Measurements from ENCODE around the gene TCTN1.
"Not testable (repeated sequence)": the region's sequence is repeated elsewhere in the genome, so short reads cannot be mapped to it uniquely, and the experiment has no call there.

GRCh38 chr12:110574717-110575230 is 39.2 kb upstream of the TCTN1 start:
- TF ChIP-seq BRCA1 (IDR thresholded peaks at IDR 0.05; ENCODE audit: low read depth, low read length); HDAC6 (IDR thresholded peaks at IDR 0.05; ENCODE audit: low read depth, low read length); BACH1 (IDR thresholded peaks at IDR 0.05; ENCODE audit: low read length); EGR1 (IDR thresholded peaks at IDR 0.05; ENCODE audit: borderline replicate concordance, low read depth, low read length); CEBPB (IDR thresholded peaks at IDR 0.05; ENCODE audit: low read depth, low read length); RAD21 (IDR thresholded peaks at IDR 0.05 in 1 of 2, conservative IDR thresholded peaks at IDR 0.05 in 1 of 2; ENCODE audit: low read depth in 2 of 2, low read length in 2 of 2); POLR2AphosphoS5 (IDR thresholded peaks at IDR 0.05; ENCODE audit: low read depth, low read length); KDM1A (IDR thresholded peaks at IDR 0.05; ENCODE audit: borderline replicate concordance, low read length); MAFK (IDR thresholded peaks at IDR 0.05; ENCODE audit: low read depth, low read length); CBX5 (IDR thresholded peaks at IDR 0.05; ENCODE audit: low read depth, low read length); SP1 (IDR thresholded peaks at IDR 0.05; ENCODE audit: low read depth, low read length); NRF1 (IDR thresholded peaks at IDR 0.05; ENCODE audit: low read depth, low read length): not testable (repeated sequence)
- TF ChIP-seq, protein P1, sequence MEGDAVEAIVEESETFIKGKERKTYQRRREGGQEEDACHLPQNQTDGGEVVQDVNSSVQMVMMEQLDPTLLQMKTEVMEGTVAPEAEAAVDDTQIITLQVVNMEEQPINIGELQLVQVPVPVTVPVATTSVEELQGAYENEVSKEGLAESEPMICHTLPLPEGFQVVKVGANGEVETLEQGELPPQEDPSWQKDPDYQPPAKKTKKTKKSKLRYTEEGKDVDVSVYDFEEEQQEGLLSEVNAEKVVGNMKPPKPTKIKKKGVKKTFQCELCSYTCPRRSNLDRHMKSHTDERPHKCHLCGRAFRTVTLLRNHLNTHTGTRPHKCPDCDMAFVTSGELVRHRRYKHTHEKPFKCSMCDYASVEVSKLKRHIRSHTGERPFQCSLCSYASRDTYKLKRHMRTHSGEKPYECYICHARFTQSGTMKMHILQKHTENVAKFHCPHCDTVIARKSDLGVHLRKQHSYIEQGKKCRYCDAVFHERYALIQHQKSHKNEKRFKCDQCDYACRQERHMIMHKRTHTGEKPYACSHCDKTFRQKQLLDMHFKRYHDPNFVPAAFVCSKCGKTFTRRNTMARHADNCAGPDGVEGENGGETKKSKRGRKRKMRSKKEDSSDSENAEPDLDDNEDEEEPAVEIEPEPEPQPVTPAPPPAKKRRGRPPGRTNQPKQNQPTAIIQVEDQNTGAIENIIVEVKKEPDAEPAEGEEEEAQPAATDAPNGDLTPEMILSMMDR (IDR thresholded peaks at IDR 0.05; ENCODE audit: control extremely low read depth in 1 of 3, insufficient read depth in 1 of 3, low read depth in 1 of 3, low read length in 3 of 3) = not testable (repeated sequence)

Measured in H1 (cell line).